Activated CD4-positive, alpha-beta T cell treated with anti-CD3 and anti-CD28 coated beads for 48 hours (primary cell): ENCODE results near the gene TECTA.

Experiments
- DNase-seq: peaks from one replicate; pipeline ENCODE4 v3.0.0-alpha.2; 2020

Gene TECTA

GRCh38 chr11:121100943-121101342 lies at the start of gene TECTA:
TECTA (plus strand) TSS chr11:121101243; CDS start chr11:121102666, 1,423 bp downstream.
- no peak for DNase-seq

GRCh38 chr11:121053244-121053643 lies 47.8 kb upstream of the TECTA start:
- no peak for DNase-seq

- DNase-seq: no peak
Observed at GRCh38 chr11:121054266-121054665, 46.8 kb upstream of the TECTA start.

- DNase-seq: no peak
Observed at GRCh38 chr11:121055076-121055475, 46.0 kb upstream of the TECTA start.

- no peak for DNase-seq
Observed at GRCh38 chr11:121057922-121058321, 43.1 kb upstream of the TECTA start.

GRCh38 chr11:121058941-121059340 lies 42.1 kb upstream of the TECTA start:
- DNase-seq: no peak

- no peak for DNase-seq
Observed at GRCh38 chr11:121059605-121060004, 41.4 kb upstream of the TECTA start.

- DNase-seq: no peak
Observed at GRCh38 chr11:121063728-121064127, 37.3 kb upstream of the TECTA start.

GRCh38 chr11:121066623-121067022 lies 34.4 kb upstream of the TECTA start:
- no peak for DNase-seq

GRCh38 chr11:121067026-121067425 lies 34.0 kb upstream of the TECTA start:
- DNase-seq: no peak

- no peak for DNase-seq
Observed at GRCh38 chr11:121067453-121067852, 33.6 kb upstream of the TECTA start.

- no peak for DNase-seq
Observed at GRCh38 chr11:121067962-121068647, 32.9 kb upstream of the TECTA start.

- no peak for DNase-seq
Observed at GRCh38 chr11:121068787-121069186, 32.3 kb upstream of the TECTA start.

- DNase-seq: no peak
Observed at GRCh38 chr11:121070951-121071845, 29.8 kb upstream of the TECTA start.

GRCh38 chr11:121071846-121072450 lies 29.1 kb upstream of the TECTA start:
- DNase-seq: no peak

GRCh38 chr11:121081321-121081720 lies 19.7 kb upstream of the TECTA start:
- no peak for DNase-seq

- DNase-seq: no peak
Observed at GRCh38 chr11:121082219-121082618, 18.8 kb upstream of the TECTA start.

- no peak for DNase-seq
Observed at GRCh38 chr11:121082670-121083069, 18.4 kb upstream of the TECTA start.

GRCh38 chr11:121086866-121087265 lies 14.2 kb upstream of the TECTA start:
- DNase-seq: no peak

- DNase-seq: no peak
Observed at GRCh38 chr11:121089566-121089965, 11.5 kb upstream of the TECTA start.

- no peak for DNase-seq
Observed at GRCh38 chr11:121090145-121090721, 10.8 kb upstream of the TECTA start.

GRCh38 chr11:121091492-121092152 lies 9.4 kb upstream of the TECTA start:
- no peak for DNase-seq

- no peak for DNase-seq
Observed at GRCh38 chr11:121095561-121095960, 5.5 kb upstream of the TECTA start.
